K562 (cell line): ENCODE results near the gene AGO3. TPM values are rescaled to one million over a fixed set of nuclear protein-coding genes. Genes with fewer than 3 reads are reported as not detected.

Experiments used
- HDAC8 ChIP-seq: fragments of 450-650 bp; IDR thresholded peaks from 2 replicates; pipeline ENCODE4 v1.6.1; 2016; ENCODE audit warnings: mild to moderate bottlenecking, missing genetic modification characterization, moderate library complexity, missing compliant biosample characterization
- PHB2 ChIP-seq: fragments of 450-650 bp; IDR thresholded peaks from 2 replicates; pipeline ENCODE4 v1.6.1; 2017; ENCODE audit warnings: low read depth
- RBBP5 ChIP-seq: fragments of 200-600 bp; sonication (generic); IDR thresholded peaks from 2 replicates; pipeline ENCODE4 v1.6.1; 2012; ENCODE audit warnings: borderline replicate concordance, mild to moderate bottlenecking, low read length, control low read depth, inconsistent platforms; ENCODE audit not compliant: insufficient read depth, poor library complexity, severe bottlenecking
- RBM15 ChIP-seq: fragments of 200-400 bp; formaldehyde crosslinking; IDR thresholded peaks from 2 replicates; pipeline ENCODE4 v1.6.1; 2018; ENCODE audit warnings: mild to moderate bottlenecking, low read length, moderate library complexity; ENCODE audit not compliant: insufficient read depth
- TAF7 ChIP-seq: fragments of 450-650 bp; IDR thresholded peaks from 2 replicates; pipeline ENCODE4 v1.6.1; 2016; ENCODE audit warnings: missing genetic modification characterization, missing compliant biosample characterization
- ZNF699 ChIP-seq: fragments of 250-450 bp; sonication (Bioruptor Pico); IDR thresholded peaks from 2 replicates; pipeline ENCODE4 v1.8.0; 2021; ENCODE audit warnings: mild to moderate bottlenecking, moderate library complexity; ENCODE audit not compliant: insufficient replicate concordance
- polyA plus RNA-seq, 8 experiments: library from polyadenylated mRNA; depleted of rRNA in 4 of 8; stranded (reverse) in 5 of 8; unstranded in 3 of 8; fragments of >200 nt; fragmentation: Nextera tagmentation in 2 of 8; fragmentation: Illumina TruSeq in 1 of 8; extraction: Ambion mirVana in 2 of 8; extraction: Trizol in 1 of 8; gene quantifications; 2 replicates each; pipeline versions ENCODE4 v1.2.1 to v1.2.3, GENCODE V29; 2011 to 2014; ENCODE audit warnings: inconsistent platforms in 1 of 8, missing spikeins in 1 of 8
- total RNA-seq, 7 experiments: library from RNA; depleted of rRNA in 6 of 7; stranded (reverse); fragments of >200 nt in 6 of 7; fragmentation: Illumina TruSeq in 2 of 7; extraction: Trizol in 2 of 7; gene quantifications; 2 replicates each; pipeline versions ENCODE4 v1.2.1 to v1.2.3, GENCODE V29; 2011 to 2021; ENCODE audit warnings: low replicate concordance in 1 of 7
- TF ChIP-seq, protein P1 (sequence below), 2 experiments: fragments of 200-800 bp in 1 of 2; sonication (Bioruptor generic) in 1 of 2; sonication (generic) in 1 of 2; formaldehyde crosslinking in 1 of 2; IDR thresholded peaks in 1 of 2; conservative IDR thresholded peaks in 1 of 2; 2 replicates each; pipeline versions ENCODE4 v1.5.0 to v1.6.1; 2016 to 2020; ENCODE audit warnings: missing compliant biosample characterization in 1 of 2, missing genetic modification characterization in 1 of 2, missing genetic modification reagents in 1 of 2
- TF ChIP-seq, protein P2 (sequence below): sonication (generic); formaldehyde crosslinking; IDR thresholded peaks from 2 replicates; pipeline ENCODE4 v1.8.0; 2022; ENCODE audit warnings: missing genetic modification reagents, mild to moderate bottlenecking, moderate library complexity, borderline replicate concordance
- TF ChIP-seq, protein P3 (sequence below): sonication (generic); formaldehyde crosslinking; IDR thresholded peaks from 2 replicates; pipeline ENCODE4 v1.8.0; 2022; ENCODE audit warnings: mild to moderate bottlenecking, missing genetic modification reagents
- TF ChIP-seq, protein P4 (sequence below): fragments of 450-650 bp; IDR thresholded peaks from 2 replicates; pipeline ENCODE4 v1.6.1; 2016; ENCODE audit warnings: mild to moderate bottlenecking, moderate library complexity

AGO3 gene
- total and polyA plus RNA-seq, 9 of the 15 experiments (the other 6 are each of a cell fraction or from before 2014, with no cell fraction given): 4.5 to 41.5 (median 22.7) TPM

DNA sequence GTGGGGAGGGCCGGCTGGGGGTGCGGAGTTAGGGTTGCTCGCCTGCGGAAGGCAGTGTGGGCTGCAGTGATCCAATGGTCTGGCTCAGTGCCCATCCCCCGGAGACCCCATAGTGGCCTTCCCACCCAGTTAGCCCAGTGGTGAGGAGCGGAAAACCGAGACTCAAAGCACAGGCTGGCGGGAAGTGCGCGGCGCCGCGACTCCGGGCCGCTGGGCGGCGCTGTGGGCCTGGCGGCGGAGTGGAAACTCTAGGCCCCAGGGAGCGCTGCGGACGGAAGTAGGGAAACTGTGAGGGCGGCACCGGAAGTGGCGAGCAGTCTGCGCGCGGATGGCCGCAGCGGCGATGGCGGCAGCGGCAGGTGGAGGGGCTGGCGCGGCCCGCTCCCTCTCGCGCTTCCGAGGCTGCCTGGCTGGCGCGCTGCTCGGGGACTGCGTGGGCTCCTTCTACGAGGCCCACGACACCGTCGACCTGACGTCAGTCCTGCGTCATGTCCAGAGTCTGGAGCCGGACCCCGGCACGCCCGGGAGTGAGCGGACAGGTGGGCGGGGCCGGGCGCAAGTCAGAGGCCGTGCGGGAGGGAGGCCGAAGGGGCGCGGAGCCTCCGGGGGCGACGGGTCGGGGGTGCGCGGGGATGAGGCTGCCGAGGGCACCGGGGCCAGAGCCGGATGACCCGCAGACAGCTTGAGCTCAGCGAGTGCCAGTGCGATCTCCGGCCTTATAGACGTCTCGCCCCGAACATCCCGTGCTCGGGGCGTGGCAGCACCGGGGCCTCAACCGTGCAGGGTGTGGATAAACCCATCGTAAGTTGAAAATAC is 157.9 kb downstream of the AGO3 start, which contains the start of gene ADPRS (continued):
- TF ChIP-seq RBBP5 (peak; percentile 100), HDAC8 (tag) (peak; percentile 43; the same call in 1 of the 2 replicates), ZNF699 (CRISPR knock-in tag) (no peak), RBM15 (no peak), PHB2 (no peak), TAF7 (tag) (peak; percentile 52; the same call in 1 of the 2 replicates)
- TF ChIP-seq, protein P1, sequence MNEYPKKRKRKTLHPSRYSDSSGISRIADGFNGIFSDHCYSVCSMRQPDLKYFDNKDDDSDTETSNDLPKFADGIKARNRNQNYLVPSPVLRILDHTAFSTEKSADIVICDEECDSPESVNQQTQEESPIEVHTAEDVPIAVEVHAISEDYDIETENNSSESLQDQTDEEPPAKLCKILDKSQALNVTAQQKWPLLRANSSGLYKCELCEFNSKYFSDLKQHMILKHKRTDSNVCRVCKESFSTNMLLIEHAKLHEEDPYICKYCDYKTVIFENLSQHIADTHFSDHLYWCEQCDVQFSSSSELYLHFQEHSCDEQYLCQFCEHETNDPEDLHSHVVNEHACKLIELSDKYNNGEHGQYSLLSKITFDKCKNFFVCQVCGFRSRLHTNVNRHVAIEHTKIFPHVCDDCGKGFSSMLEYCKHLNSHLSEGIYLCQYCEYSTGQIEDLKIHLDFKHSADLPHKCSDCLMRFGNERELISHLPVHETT (CRISPR knock-in tag; conservative IDR thresholded peaks at IDR 0.05 in 1 of 2, IDR thresholded peaks at IDR 0.05 in 1 of 2): peak in 1 of 2 experiments; percentile 56; a peak in 1 of 4 replicates
- TF ChIP-seq, protein P2, sequence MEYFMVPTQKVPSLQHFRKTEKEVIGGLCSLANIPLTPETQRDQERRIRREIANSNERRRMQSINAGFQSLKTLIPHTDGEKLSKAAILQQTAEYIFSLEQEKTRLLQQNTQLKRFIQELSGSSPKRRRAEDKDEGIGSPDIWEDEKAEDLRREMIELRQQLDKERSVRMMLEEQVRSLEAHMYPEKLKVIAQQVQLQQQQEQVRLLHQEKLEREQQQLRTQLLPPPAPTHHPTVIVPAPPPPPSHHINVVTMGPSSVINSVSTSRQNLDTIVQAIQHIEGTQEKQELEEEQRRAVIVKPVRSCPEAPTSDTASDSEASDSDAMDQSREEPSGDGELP: peak; percentile 91
- TF ChIP-seq, protein P3, sequence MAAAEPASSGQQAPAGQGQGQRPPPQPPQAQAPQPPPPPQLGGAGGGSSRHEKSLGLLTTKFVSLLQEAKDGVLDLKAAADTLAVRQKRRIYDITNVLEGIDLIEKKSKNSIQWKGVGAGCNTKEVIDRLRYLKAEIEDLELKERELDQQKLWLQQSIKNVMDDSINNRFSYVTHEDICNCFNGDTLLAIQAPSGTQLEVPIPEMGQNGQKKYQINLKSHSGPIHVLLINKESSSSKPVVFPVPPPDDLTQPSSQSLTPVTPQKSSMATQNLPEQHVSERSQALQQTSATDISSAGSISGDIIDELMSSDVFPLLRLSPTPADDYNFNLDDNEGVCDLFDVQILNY (CRISPR knock-in tag): peak; percentile 86
- TF ChIP-seq, protein P4, sequence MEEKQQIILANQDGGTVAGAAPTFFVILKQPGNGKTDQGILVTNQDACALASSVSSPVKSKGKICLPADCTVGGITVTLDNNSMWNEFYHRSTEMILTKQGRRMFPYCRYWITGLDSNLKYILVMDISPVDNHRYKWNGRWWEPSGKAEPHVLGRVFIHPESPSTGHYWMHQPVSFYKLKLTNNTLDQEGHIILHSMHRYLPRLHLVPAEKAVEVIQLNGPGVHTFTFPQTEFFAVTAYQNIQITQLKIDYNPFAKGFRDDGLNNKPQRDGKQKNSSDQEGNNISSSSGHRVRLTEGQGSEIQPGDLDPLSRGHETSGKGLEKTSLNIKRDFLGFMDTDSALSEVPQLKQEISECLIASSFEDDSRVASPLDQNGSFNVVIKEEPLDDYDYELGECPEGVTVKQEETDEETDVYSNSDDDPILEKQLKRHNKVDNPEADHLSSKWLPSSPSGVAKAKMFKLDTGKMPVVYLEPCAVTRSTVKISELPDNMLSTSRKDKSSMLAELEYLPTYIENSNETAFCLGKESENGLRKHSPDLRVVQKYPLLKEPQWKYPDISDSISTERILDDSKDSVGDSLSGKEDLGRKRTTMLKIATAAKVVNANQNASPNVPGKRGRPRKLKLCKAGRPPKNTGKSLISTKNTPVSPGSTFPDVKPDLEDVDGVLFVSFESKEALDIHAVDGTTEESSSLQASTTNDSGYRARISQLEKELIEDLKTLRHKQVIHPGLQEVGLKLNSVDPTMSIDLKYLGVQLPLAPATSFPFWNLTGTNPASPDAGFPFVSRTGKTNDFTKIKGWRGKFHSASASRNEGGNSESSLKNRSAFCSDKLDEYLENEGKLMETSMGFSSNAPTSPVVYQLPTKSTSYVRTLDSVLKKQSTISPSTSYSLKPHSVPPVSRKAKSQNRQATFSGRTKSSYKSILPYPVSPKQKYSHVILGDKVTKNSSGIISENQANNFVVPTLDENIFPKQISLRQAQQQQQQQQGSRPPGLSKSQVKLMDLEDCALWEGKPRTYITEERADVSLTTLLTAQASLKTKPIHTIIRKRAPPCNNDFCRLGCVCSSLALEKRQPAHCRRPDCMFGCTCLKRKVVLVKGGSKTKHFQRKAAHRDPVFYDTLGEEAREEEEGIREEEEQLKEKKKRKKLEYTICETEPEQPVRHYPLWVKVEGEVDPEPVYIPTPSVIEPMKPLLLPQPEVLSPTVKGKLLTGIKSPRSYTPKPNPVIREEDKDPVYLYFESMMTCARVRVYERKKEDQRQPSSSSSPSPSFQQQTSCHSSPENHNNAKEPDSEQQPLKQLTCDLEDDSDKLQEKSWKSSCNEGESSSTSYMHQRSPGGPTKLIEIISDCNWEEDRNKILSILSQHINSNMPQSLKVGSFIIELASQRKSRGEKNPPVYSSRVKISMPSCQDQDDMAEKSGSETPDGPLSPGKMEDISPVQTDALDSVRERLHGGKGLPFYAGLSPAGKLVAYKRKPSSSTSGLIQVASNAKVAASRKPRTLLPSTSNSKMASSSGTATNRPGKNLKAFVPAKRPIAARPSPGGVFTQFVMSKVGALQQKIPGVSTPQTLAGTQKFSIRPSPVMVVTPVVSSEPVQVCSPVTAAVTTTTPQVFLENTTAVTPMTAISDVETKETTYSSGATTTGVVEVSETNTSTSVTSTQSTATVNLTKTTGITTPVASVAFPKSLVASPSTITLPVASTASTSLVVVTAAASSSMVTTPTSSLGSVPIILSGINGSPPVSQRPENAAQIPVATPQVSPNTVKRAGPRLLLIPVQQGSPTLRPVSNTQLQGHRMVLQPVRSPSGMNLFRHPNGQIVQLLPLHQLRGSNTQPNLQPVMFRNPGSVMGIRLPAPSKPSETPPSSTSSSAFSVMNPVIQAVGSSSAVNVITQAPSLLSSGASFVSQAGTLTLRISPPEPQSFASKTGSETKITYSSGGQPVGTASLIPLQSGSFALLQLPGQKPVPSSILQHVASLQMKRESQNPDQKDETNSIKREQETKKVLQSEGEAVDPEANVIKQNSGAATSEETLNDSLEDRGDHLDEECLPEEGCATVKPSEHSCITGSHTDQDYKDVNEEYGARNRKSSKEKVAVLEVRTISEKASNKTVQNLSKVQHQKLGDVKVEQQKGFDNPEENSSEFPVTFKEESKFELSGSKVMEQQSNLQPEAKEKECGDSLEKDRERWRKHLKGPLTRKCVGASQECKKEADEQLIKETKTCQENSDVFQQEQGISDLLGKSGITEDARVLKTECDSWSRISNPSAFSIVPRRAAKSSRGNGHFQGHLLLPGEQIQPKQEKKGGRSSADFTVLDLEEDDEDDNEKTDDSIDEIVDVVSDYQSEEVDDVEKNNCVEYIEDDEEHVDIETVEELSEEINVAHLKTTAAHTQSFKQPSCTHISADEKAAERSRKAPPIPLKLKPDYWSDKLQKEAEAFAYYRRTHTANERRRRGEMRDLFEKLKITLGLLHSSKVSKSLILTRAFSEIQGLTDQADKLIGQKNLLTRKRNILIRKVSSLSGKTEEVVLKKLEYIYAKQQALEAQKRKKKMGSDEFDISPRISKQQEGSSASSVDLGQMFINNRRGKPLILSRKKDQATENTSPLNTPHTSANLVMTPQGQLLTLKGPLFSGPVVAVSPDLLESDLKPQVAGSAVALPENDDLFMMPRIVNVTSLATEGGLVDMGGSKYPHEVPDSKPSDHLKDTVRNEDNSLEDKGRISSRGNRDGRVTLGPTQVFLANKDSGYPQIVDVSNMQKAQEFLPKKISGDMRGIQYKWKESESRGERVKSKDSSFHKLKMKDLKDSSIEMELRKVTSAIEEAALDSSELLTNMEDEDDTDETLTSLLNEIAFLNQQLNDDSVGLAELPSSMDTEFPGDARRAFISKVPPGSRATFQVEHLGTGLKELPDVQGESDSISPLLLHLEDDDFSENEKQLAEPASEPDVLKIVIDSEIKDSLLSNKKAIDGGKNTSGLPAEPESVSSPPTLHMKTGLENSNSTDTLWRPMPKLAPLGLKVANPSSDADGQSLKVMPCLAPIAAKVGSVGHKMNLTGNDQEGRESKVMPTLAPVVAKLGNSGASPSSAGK: no peak
